Heart right ventricle (tissue), 16 donors: ENCODE results near the gene NCAPH2. TPM values are rescaled to one million over a fixed set of nuclear protein-coding genes. Genes with fewer than 3 reads are reported as not detected.

Experiments used
- ATAC-seq, 8 donors: fragments of 200-7000 bp; cut with Tn5 transposase; one replicate each; pipeline ENCODE4 v1.9.1; 2020; ENCODE audit warnings: mild to moderate bottlenecking in 8 of 8, moderate library complexity in 8 of 8, moderate number of reproducible peaks in 1 of 8
- DNase-seq, 2 donors: peaks; one replicate each; pipeline ENCODE4 v3.0.0-alpha.2; 2020
- H3K27ac ChIP-seq, 10 donors: fragments of 200-600 bp; sonication (generic) in 2 of 10; one replicate each; pipeline versions ENCODE4 v1.5.0 to v1.8.0; 2020 to 2022; ENCODE audit warnings: mild to moderate bottlenecking in 3 of 10
- H3K27me3 ChIP-seq, 7 donors: fragments of 200-600 bp; one replicate each; pipeline ENCODE4 v1.8.0; 2021 to 2022; ENCODE audit warnings: mild to moderate bottlenecking in 2 of 7
- H3K36me3 ChIP-seq, 9 donors: fragments of 200-600 bp; sonication (generic) in 1 of 9; one replicate each; pipeline versions ENCODE4 v1.5.0 to v1.8.0; 2020 to 2022; ENCODE audit warnings: mild to moderate bottlenecking in 2 of 9
- H3K4me1 ChIP-seq, 9 donors: fragments of 200-600 bp; sonication (generic) in 1 of 9; one replicate each; pipeline versions ENCODE4 v1.5.0 to v1.8.0; 2020 to 2022; ENCODE audit warnings: mild to moderate bottlenecking in 4 of 9
- H3K4me3 ChIP-seq, 10 donors: fragments of 200-600 bp; sonication (generic) in 2 of 10; one replicate each; pipeline versions ENCODE4 v1.5.0 to v1.8.0; 2020 to 2022; ENCODE audit warnings: mild to moderate bottlenecking in 7 of 10, moderate library complexity in 2 of 10
- H3K9me3 ChIP-seq, 11 donors: fragments of 200-600 bp in 10 of 11; sonication (generic) in 2 of 11; one replicate each; pipeline versions ENCODE4 v1.5.0 to v1.8.0; 2013 to 2022; ENCODE audit warnings: mild to moderate bottlenecking in 2 of 11, control low read depth in 1 of 11, moderate library complexity in 1 of 11
- WGBS, 2 donors: extraction: QIAGEN DNeasy Blood & Tissue Kit; methylation state at CpG; one replicate each; pipeline ENCODE4 v1.1.7; 2013; ENCODE audit warnings: inconsistent platforms in 1 of 2; 5-methylcytosine and 5-hydroxymethylcytosine counted together
- intact Hi-C, 10 donors: fragments of 100-400 bp; cut with DNase I; formaldehyde crosslinking; loops; one replicate each; pipeline versions ENCODE4 v1.11.1 to v1.14.2; 2022
- polyA plus RNA-seq, 2 donors: library from polyadenylated mRNA; stranded (reverse); fragments of 200-250 nt; gene quantifications; one replicate each; pipeline ENCODE4 v1.2.3, GENCODE V29; 2013
- total RNA-seq, 10 donors: library from RNA; stranded (reverse); fragmentation: NEBNext Ultra II Directional in 3 of 10; extraction: Animal tissue kit (Norgen Biotek cat#: 25700) in 3 of 10; gene quantifications; one replicate each; pipeline versions ENCODE4 v1.2.1 to v1.2.4, GENCODE V29; 2021 to 2023
- TF ChIP-seq, protein P1 (sequence below), 9 donors: fragments of 200-600 bp; sonication (generic) in 2 of 9; IDR thresholded peaks; one replicate each; pipeline versions ENCODE4 v1.5.0 to v1.8.0; 2021 to 2022; ENCODE audit warnings: antibody characterized with exemption in 9 of 9, mild to moderate bottlenecking in 5 of 9, moderate library complexity in 1 of 9
- donor health status: Arrhythmogenic right ventricular cardiomyopathy.
- donor health status: ischemic (EF 13 %, LVEDD 7.1; RV severe dilation, severe dysfunction).
- donor health status: healthy with polysubstance abuse.
- donor health status: DM: no; HTN: yes; CAD: no.
- donor health status: DM: no; HTN: no; CAD: no.
- donor health status: ischemic (EF 25% LVEDD 6.9; RV normal size, moderate dysfunction).
- donor health status: ischemic (EF 25% LVEDD 5.7; RV mildly dilated, moderate dysfunction).
- donor health status: healthy.
- donor health status: DM: yes; HTN: yes; CAD: no.
- donor health status: Ischemic cardiomyopathy.
- donor health status: ischemic (EF 35%, LVEDD 5.7; RV mildly dilated, moderate dysfunction).
- donor health status: nonischemic (EF 11% LVEDD 7.7; RV severe dilation, severe dysfunction).
- donor health status: DM: yes; HTN: yes; CAD: no.
- donor health status: PGD.
- donor health status: ischemic (EF 29% LVEDD 5.4; RV normal size, mild dysfunction).
- donor health status: nonischemic (EF 23%, LVEDD 6.1; RV moderate dilation, normal function).

NCAPH2 gene
- total and polyA plus RNA-seq, 12 donors: 21.7 to 54.8 (median 27.8) TPM

DNA sequence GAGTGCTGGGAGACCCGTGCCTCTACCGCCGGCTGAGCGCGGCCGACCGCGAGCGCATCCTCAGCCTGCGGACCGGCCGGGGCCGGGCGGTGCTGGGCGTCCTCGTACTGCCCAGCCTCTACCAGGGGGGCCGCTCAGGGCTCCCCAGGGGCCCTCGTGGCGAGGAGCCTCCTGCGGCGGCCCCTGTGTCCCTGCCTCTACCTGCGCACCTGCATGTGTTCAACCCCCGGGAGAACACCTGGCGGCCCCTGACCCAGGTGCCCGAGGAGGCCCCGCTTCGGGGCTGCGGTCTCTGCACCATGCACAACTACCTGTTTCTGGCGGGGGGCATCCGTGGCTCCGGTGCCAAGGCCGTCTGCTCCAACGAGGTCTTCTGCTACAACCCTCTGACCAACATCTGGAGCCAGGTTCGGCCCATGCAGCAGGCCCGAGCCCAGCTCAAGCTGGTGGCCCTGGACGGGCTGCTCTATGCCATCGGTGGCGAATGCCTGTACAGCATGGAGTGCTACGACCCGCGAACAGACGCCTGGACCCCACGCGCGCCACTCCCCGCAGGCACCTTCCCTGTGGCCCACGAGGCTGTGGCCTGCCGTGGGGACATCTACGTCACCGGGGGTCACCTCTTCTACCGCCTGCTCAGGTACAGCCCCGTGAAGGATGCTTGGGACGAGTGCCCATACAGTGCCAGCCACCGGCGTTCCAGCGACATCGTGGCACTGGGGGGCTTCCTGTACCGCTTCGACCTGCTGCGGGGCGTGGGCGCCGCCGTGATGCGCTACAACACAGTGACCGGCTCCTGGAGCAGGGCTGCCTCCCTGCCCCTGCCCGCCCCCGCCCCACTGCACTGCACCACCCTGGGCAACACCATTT lies 41.1 kb downstream of the NCAPH2 start:
- Histone ChIP-seq H3K4me1 (peaks cover 0 to 43% (median 18%) of the 10 kb centered on the region in 9 donors), H3K4me3 (peak overlapping the region in 9 of 10 donors; percentile 9 to 53 (median 38)), H3K36me3 (no peaks in the 10 kb centered on the region), H3K27me3 (peaks cover 0 to 71% (median 52%) of the 10 kb centered on the region in 7 donors), H3K27ac (peak overlapping the region in 1 of 10 donors; percentile 87), H3K9me3 (no peaks in the 10 kb centered on the region)
- ATAC-seq (peak in 3 of 8 donors; percentile 3 to 14 (median 12)), DNase-seq (no peak)
- intact Hi-C loops: no loop called here
- WGBS, 2 donors: 63 to 67% methylated on average over 68 of the region's 68 CpGs
- TF ChIP-seq, protein P1, sequence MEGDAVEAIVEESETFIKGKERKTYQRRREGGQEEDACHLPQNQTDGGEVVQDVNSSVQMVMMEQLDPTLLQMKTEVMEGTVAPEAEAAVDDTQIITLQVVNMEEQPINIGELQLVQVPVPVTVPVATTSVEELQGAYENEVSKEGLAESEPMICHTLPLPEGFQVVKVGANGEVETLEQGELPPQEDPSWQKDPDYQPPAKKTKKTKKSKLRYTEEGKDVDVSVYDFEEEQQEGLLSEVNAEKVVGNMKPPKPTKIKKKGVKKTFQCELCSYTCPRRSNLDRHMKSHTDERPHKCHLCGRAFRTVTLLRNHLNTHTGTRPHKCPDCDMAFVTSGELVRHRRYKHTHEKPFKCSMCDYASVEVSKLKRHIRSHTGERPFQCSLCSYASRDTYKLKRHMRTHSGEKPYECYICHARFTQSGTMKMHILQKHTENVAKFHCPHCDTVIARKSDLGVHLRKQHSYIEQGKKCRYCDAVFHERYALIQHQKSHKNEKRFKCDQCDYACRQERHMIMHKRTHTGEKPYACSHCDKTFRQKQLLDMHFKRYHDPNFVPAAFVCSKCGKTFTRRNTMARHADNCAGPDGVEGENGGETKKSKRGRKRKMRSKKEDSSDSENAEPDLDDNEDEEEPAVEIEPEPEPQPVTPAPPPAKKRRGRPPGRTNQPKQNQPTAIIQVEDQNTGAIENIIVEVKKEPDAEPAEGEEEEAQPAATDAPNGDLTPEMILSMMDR (IDR thresholded peaks at IDR 0.05): no peak

DNA sequence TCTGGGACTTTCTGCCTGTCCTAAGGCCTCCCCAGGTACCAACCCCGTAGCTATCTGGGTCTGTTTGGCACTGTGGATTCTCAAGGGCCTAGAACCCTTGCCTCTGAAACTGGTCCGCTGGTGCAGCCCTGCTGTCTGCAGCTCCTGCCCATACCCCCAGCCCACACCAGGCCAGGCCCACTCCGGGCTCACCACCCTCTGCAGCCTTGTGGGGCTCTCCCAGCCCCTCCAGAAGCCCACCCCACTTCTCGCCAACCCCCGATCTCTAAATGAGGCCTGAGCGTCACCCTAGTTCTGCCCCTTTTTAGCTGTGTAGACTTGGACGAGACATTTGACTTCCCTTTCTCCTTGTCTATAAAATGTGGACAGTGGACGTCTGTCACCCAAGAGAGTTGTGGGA lies 42.4 kb downstream of the NCAPH2 start:
- peaks cover 0 to 61% (median 50%) of the 10 kb centered on the region in 7 donors for H3K27me3 ChIP-seq

DNA sequence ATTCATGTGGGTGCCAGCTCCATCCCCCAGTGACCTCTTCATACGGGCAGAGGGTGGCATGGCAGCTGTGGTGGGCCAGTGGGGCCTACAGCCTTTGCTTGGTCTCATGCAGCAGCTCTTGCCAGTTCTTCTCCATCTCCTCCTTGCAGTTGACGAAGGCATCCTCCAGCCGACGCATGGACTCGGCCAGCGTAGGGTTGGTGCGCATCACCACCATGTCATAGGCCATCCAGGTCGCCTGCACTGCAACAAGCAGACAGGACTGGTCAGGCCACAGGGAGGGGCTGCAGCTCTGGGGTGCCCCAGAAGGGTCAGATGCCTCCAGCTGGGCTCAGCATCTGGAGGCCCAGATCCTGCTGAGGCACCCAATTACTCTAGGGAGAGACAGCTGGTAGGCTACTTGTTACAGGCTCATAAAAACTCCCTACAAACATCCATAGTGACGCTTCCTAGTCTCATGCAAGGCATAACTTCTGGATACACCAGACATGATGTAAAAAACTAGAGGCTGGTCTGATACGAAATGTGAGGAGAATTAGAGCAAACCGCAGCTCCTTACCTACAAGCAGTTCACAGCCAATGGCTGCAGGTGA lies 43.2 kb downstream of the NCAPH2 start:
- H3K27ac ChIP-seq: no peak overlapping the region
- no peaks in the 10 kb centered on the region for H3K9me3 ChIP-seq
- H3K4me3 ChIP-seq: no peak overlapping the region
- whole genome bisulfite sequencing, 2 donors: 88 to 97% methylated on average over 11 of the region's 11 CpGs
- no peak for ATAC-seq
- intact Hi-C loops: no loop called here
- H3K4me1 ChIP-seq: peaks cover 0 to 22% (median 12%) of the 10 kb centered on the region in 9 donors
- no peak for DNase-seq
- H3K27me3 ChIP-seq: peaks cover 0 to 53% (median 44%) of the 10 kb centered on the region in 7 donors
- no peaks in the 10 kb centered on the region for H3K36me3 ChIP-seq
- TF ChIP-seq, protein P1 (IDR thresholded peaks at IDR 0.05): no peak

More for the DNA sequence above, 42.4 kb downstream of the NCAPH2 start:
- Histone ChIP-seq H3K36me3 (no peaks in the 10 kb centered on the region), H3K9me3 (no peaks in the 10 kb centered on the region), H3K4me3 (no peak overlapping the region), H3K27ac (no peak overlapping the region), H3K4me1 (peaks cover 0 to 30% (median 12%) of the 10 kb centered on the region in 9 donors)
- DNase-seq: no peak
- 86 to 93% methylated on average over 8 of the region's 8 CpGs for WGBS, 2 donors
- intact Hi-C loops: no loop called here
- TF ChIP-seq, protein P1 (IDR thresholded peaks at IDR 0.05): no peak
- ATAC-seq: no peak

DNA sequence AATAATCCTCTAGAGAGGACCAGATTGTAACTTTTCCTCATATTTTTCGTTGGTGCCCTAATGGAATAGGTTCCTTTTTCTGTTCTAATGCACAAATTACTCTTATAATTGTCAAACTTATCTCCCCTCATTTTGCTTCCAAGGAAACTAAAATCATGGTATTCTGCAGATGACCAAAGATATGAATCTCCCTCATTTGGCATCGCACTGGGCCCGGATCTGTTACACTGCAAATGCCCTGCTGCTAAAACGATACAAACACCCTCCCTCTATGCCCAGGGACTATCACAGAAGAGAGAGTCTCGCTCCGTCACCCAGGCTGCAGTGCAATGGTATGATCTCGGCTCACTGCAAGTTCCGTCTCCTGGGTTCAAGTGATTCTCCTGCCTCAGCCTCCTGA lies 45.3 kb downstream of the NCAPH2 start:
- no peak for DNase-seq
- Histone ChIP-seq H3K9me3 (no peaks in the 10 kb centered on the region), H3K27me3 (peaks cover 0 to 36% (median 27%) of the 10 kb centered on the region in 7 donors), H3K36me3 (no peaks in the 10 kb centered on the region), H3K27ac (no peak overlapping the region), H3K4me3 (no peak overlapping the region), H3K4me1 (peaks cover 0 to 14% (median 9%) of the 10 kb centered on the region in 9 donors)
- ATAC-seq: no peak
- WGBS, 2 donors: 84 to 90% methylated on average over 8 of the region's 8 CpGs
- intact Hi-C loops: no loop called here
- TF ChIP-seq, protein P1 (IDR thresholded peaks at IDR 0.05): no peak
